ENCODE results near the gene KCNK10. TPM values are rescaled to one million over a fixed set of nuclear protein-coding genes. Genes with fewer than 3 reads are reported as not detected.

KCNK10 gene
- total RNA-seq, 1 experiment from 2014 or later = not detected

GRCh38 chr14:88203291-88203690 lies 119.8 kb downstream of the KCNK10 start:
- POLR2A ChIA-PET (ENCODE audit: low non-redundant PET) = no interaction called here
- CTCF ChIA-PET = no interaction called here

GRCh38 chr14:88202286-88202685 lies 120.8 kb downstream of the KCNK10 start:
- BruUV-seq (replicated peaks) = no TSS peak
- H3K4me3 ChIP-seq (ENCODE audit: low read depth, low read length, poor library complexity, severe bottlenecking) = no peak overlapping the region
- H3K27ac ChIP-seq (ENCODE audit: low read depth, low read length, poor library complexity, severe bottlenecking) = no peak overlapping the region
- H3K9me3 ChIP-seq (ENCODE audit: low read depth, low read length, poor library complexity, severe bottlenecking) = no peaks in the 10 kb centered on the region
- intact Hi-C loops (cut with micrococcal nuclease; ENCODE audit: unreplicated experiment) = no loop called here
- no peak for DNase-seq (ENCODE audit: low spot score)
- TF ChIP-seq EZH2 (IDR thresholded peaks at IDR 0.05; ENCODE audit: borderline replicate concordance, low read depth, low read length, poor library complexity, severe bottlenecking) (no peak), CTCF (conservative IDR thresholded peaks at IDR 0.05; ENCODE audit: low read depth, low read length) (no peak)
- ChIA-PET POLR2A (ENCODE audit: low non-redundant PET) (no interaction called here), CTCF (no interaction called here)
- peaks cover 6% of the 10 kb centered on the region for H3K27me3 ChIP-seq (replicated peaks; ENCODE audit: insufficient read depth, low read depth, low read length, poor library complexity)
- H3K4me1 ChIP-seq (ENCODE audit: insufficient read depth, low read length, poor library complexity, severe bottlenecking) = no peaks in the 10 kb centered on the region
- H3K36me3 ChIP-seq (ENCODE audit: insufficient read depth, low read length, poor library complexity, severe bottlenecking) = no peaks in the 10 kb centered on the region

More at GRCh38 chr14:88203291-88203690, 119.8 kb downstream of the KCNK10 start:
- TF ChIP-seq CTCF (conservative IDR thresholded peaks at IDR 0.05; ENCODE audit: low read depth, low read length) = no peak
- TF ChIP-seq EZH2 (IDR thresholded peaks at IDR 0.05; ENCODE audit: borderline replicate concordance, low read depth, low read length, poor library complexity, severe bottlenecking) = no peak
- no peak for DNase-seq (ENCODE audit: low spot score)
- Histone ChIP-seq H3K27ac (ENCODE audit: low read depth, low read length, poor library complexity, severe bottlenecking) (no peak overlapping the region), H3K9me3 (ENCODE audit: low read depth, low read length, poor library complexity, severe bottlenecking) (no peaks in the 10 kb centered on the region), H3K4me1 (ENCODE audit: insufficient read depth, low read length, poor library complexity, severe bottlenecking) (no peaks in the 10 kb centered on the region), H3K27me3 (replicated peaks; ENCODE audit: insufficient read depth, low read depth, low read length, poor library complexity) (peaks cover 6% of the 10 kb centered on the region), H3K36me3 (ENCODE audit: insufficient read depth, low read length, poor library complexity, severe bottlenecking) (no peaks in the 10 kb centered on the region), H3K4me3 (ENCODE audit: low read depth, low read length, poor library complexity, severe bottlenecking) (no peak overlapping the region)
- no TSS peak for BruUV-seq (replicated peaks)
- intact Hi-C loops (cut with micrococcal nuclease; ENCODE audit: unreplicated experiment) = no loop called here

GRCh38 chr14:88201851-88202250 lies 121.2 kb downstream of the KCNK10 start:
- intact Hi-C loops (cut with micrococcal nuclease; ENCODE audit: unreplicated experiment) = no loop called here
- DNase-seq (ENCODE audit: low spot score) = no peak
- CTCF ChIA-PET = no interaction called here
- no peaks in the 10 kb centered on the region for H3K4me1 ChIP-seq (ENCODE audit: insufficient read depth, low read length, poor library complexity, severe bottlenecking)
- no peak overlapping the region for H3K27ac ChIP-seq (ENCODE audit: low read depth, low read length, poor library complexity, severe bottlenecking)
- no TSS peak for BruUV-seq (replicated peaks)
- peaks cover 9% of the 10 kb centered on the region for H3K27me3 ChIP-seq (replicated peaks; ENCODE audit: insufficient read depth, low read depth, low read length, poor library complexity)
- POLR2A ChIA-PET (ENCODE audit: low non-redundant PET) = no interaction called here
- TF ChIP-seq CTCF (conservative IDR thresholded peaks at IDR 0.05; ENCODE audit: low read depth, low read length) (no peak), EZH2 (IDR thresholded peaks at IDR 0.05; ENCODE audit: borderline replicate concordance, low read depth, low read length, poor library complexity, severe bottlenecking) (no peak)
- no peaks in the 10 kb centered on the region for H3K9me3 ChIP-seq (ENCODE audit: low read depth, low read length, poor library complexity, severe bottlenecking)
- no peaks in the 10 kb centered on the region for H3K36me3 ChIP-seq (ENCODE audit: insufficient read depth, low read length, poor library complexity, severe bottlenecking)
- H3K4me3 ChIP-seq (ENCODE audit: low read depth, low read length, poor library complexity, severe bottlenecking) = no peak overlapping the region
